Immature natural killer cell (primary cell): Measurements from ENCODE around the gene MFAP3L. TPM values are rescaled to one million over a fixed set of nuclear protein-coding genes. Genes with fewer than 3 reads are reported as not detected.
A peak's percentile ranks its signal among the peaks of the same experiment; 100 is the strongest.
"Not testable (repeated sequence)": the region's sequence is repeated elsewhere in the genome, so short reads cannot be mapped to it uniquely, and the experiment has no call there.

Source experiments
- DNase-seq, 3 donors: peaks; one replicate each; pipeline ENCODE4 v3.0.0; 2022; ENCODE audit warnings: mixed read lengths in 1 of 3
- H3K27ac Mint-ChIP-seq, 6 donors: one replicate each; pipeline ENCODE4 v1.8.0; 2020; ENCODE audit warnings: mixed read lengths in 6 of 6, mild to moderate bottlenecking in 5 of 6, inconsistent platforms in 4 of 6, moderate library complexity in 3 of 6
- H3K27me3 Mint-ChIP-seq, 3 donors: one replicate each; pipeline ENCODE4 v1.8.0; 2020 to 2021; ENCODE audit warnings: low read depth in 3 of 3, mild to moderate bottlenecking in 3 of 3, mixed read lengths in 3 of 3, moderate library complexity in 3 of 3, inconsistent platforms in 1 of 3
- H3K36me3 Mint-ChIP-seq, 3 donors: one replicate each; pipeline ENCODE4 v1.8.0; 2020; ENCODE audit warnings: mixed read lengths in 3 of 3, inconsistent platforms in 2 of 3, mild to moderate bottlenecking in 2 of 3
- H3K4me1 Mint-ChIP-seq, 2 donors: one replicate each; pipeline ENCODE4 v1.8.0; 2020; ENCODE audit warnings: inconsistent platforms in 2 of 2, mild to moderate bottlenecking in 2 of 2, mixed read lengths in 2 of 2, moderate library complexity in 1 of 2
- H3K4me3 Mint-ChIP-seq, 5 donors: one replicate each; pipeline ENCODE4 v1.8.0; 2020; ENCODE audit warnings: mild to moderate bottlenecking in 5 of 5, mixed read lengths in 5 of 5, inconsistent platforms in 3 of 5, moderate library complexity in 3 of 5
- H3K9me3 Mint-ChIP-seq, 6 donors: one replicate each; pipeline ENCODE4 v1.8.0; 2020; ENCODE audit warnings: mild to moderate bottlenecking in 6 of 6, mixed read lengths in 6 of 6, inconsistent platforms in 4 of 6, moderate library complexity in 3 of 6
- polyA plus RNA-seq, 3 donors: library from polyadenylated mRNA; unstranded; fragments of 300-500 nt; fragmentation: Illumina TruSeq; gene quantifications; one replicate each; pipeline ENCODE4 v1.2.3, GENCODE V29; 2021

The MFAP3L gene
- 1 to 10 TPM in 2 of 3 donors, under 1 TPM in 1; 0.63 to 3.4 (median 2.9) TPM for polyA plus RNA-seq

DNA sequence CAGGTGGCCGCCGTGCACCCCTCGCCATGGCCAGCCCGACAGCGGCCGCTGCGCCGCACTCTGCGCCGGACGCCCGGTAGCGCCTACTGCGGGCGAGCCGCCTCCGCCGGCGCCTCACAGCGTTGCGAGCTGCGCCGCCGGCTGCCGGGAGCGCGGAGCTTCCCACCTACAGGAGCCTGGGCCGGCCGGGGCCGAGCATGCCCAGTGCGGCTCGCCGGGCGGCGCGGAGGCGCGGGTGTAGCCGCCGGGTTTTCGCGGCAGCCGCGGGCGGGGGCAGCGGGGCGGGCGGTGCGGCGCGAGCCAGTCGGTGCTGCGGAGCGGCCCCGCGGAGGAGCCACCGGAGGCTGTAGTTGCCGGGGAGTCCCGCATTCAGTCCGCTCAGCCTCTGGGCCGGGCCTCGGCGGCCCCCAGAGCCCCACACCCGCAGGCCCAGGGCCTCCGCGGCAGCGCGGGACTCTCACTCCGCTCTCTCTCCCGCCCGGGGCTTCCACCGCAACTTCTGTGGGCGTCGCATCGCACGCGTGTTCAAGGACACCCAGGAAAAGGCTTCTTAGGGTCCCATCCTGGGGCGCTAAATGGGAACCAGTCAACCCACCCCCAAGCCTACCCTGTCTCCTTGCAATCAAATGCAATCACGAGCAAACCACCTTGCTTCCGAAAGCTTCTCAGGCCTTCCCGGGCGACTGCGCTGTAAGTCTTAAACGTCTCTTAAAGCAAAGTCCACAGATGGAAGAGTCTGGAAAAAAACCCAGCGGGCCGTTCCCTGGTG is at the start of gene MFAP3L:
Gene MFAP3L, minus strand, starts transcription at position 143 of the 769 bp plus-strand sequence. CDS start 20,518 bp downstream, outside the sequence.
- H3K36me3 Mint-ChIP-seq, result no peaks in the 10 kb centered on the region
- DNase-seq, result peak; percentile 86 to 90 (median 89)
- peak within 1 kb of the TSS; percentile 91 to 94 (median 92) for H3K4me3 Mint-ChIP-seq
- peak within 1 kb of the TSS; percentile 75 to 90 (median 84) for H3K27ac Mint-ChIP-seq
- no peaks in the 10 kb centered on the region for H3K9me3 Mint-ChIP-seq
- peaks cover 14 to 20% (median 15%) of the 10 kb centered on the region in 3 donors for H3K27me3 Mint-ChIP-seq
- peaks cover 8 to 23% of the 10 kb centered on the region in 2 donors for H3K4me1 Mint-ChIP-seq

GRCh38 chr4:170071196-170071595 is 45.0 kb upstream of the MFAP3L start:
- Mint-ChIP-seq H3K27me3 (peaks cover 0 to 6% (median 0%) of the 10 kb centered on the region in 3 donors), H3K4me1 (no peaks in the 10 kb centered on the region), H3K9me3 (peaks cover 0 to 1% (median 0%) of the 10 kb centered on the region in 6 donors), H3K27ac (no peak overlapping the region), H3K36me3 (no peaks in the 10 kb centered on the region), H3K4me3 (no peak overlapping the region)
- DNase-seq, result no peak

- H3K27me3 Mint-ChIP-seq, result peaks cover 0 to 5% (median 5%) of the 10 kb centered on the region in 3 donors
- DNase-seq, result no peak
- H3K9me3 Mint-ChIP-seq, result peaks cover 0 to 1% (median 0%) of the 10 kb centered on the region in 6 donors
- no peak overlapping the region for H3K4me3 Mint-ChIP-seq
- H3K36me3 Mint-ChIP-seq, result no peaks in the 10 kb centered on the region
- H3K27ac Mint-ChIP-seq, result no peak overlapping the region
- H3K4me1 Mint-ChIP-seq, result no peaks in the 10 kb centered on the region
Measured at GRCh38 chr4:170068438-170069128, 42.4 kb upstream of the MFAP3L start.

DNA sequence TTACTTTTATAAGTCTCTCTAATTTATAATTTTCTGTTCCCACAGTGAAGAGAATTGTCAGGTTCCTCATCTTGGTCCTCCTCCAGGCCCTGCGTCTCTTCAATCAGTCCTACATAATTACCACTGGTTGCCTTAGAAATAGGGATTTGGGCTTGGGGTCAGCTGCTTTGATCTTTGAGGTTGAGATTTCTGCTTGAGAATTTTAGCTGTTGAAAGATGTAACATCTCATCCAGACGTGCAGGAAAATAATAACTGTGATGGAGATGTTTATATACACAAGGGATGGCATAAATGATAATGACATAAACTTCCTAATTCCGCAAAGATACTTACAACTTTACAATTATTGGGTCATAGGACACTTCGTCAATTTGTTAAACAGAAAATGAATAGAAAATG is 33.2 kb upstream of the MFAP3L start:
- no peaks in the 10 kb centered on the region for H3K4me1 Mint-ChIP-seq
- no peak for DNase-seq
- H3K4me3 Mint-ChIP-seq, result no peak overlapping the region

GRCh38 chr4:170058826-170059225 is 32.6 kb upstream of the MFAP3L start:
- no peak overlapping the region for H3K4me3 Mint-ChIP-seq
- H3K9me3 Mint-ChIP-seq, result no peaks in the 10 kb centered on the region
- no peak for DNase-seq
- H3K27ac Mint-ChIP-seq, result no peak overlapping the region
- no peaks in the 10 kb centered on the region for H3K4me1 Mint-ChIP-seq
- H3K27me3 Mint-ChIP-seq, result peaks cover 0 to 4% (median 0%) of the 10 kb centered on the region in 3 donors
- H3K36me3 Mint-ChIP-seq, result no peaks in the 10 kb centered on the region

More for the DNA sequence above, 33.2 kb upstream of the MFAP3L start:
- peaks cover 0 to 4% (median 0%) of the 10 kb centered on the region in 3 donors for H3K27me3 Mint-ChIP-seq
- H3K36me3 Mint-ChIP-seq, result no peaks in the 10 kb centered on the region
- H3K9me3 Mint-ChIP-seq, result no peaks in the 10 kb centered on the region
- H3K27ac Mint-ChIP-seq, result no peak overlapping the region

DNA sequence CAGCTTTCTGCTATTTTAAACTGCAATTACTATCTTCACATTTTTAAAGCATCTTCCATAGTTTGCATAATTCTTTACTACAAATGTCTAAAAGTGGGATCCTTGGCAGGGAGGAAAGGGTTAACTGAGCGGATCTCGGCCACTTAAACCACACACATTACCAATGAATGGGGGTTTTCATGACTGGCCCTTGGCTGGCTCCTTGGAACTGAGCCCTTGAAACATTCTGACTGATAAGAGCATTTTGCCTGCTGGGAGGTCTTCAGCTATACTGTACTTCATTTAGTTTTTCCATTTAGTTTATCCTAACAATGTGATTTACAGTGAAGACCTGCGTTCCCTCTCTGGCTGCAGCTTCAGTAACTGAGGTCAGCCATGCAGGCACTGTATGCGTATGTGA is 31.7 kb upstream of the MFAP3L start:
- Mint-ChIP-seq H3K27me3 (peaks cover 0 to 3% (median 2%) of the 10 kb centered on the region in 3 donors), H3K4me3 (no peak overlapping the region), H3K9me3 (no peaks in the 10 kb centered on the region), H3K4me1 (no peaks in the 10 kb centered on the region), H3K27ac (no peak overlapping the region), H3K36me3 (no peaks in the 10 kb centered on the region)
- DNase-seq, result no peak

GRCh38 chr4:170052919-170053318 is 26.7 kb upstream of the MFAP3L start:
- H3K9me3 Mint-ChIP-seq, result no peaks in the 10 kb centered on the region
- H3K27me3 Mint-ChIP-seq, result peaks cover 0 to 7% (median 4%) of the 10 kb centered on the region in 3 donors
- no peaks in the 10 kb centered on the region for H3K4me1 Mint-ChIP-seq
- DNase-seq, result no peak
- no peak overlapping the region for H3K27ac Mint-ChIP-seq
- H3K4me3 Mint-ChIP-seq, result no peak overlapping the region
- no peaks in the 10 kb centered on the region for H3K36me3 Mint-ChIP-seq

GRCh38 chr4:170051402-170051801 is 25.2 kb upstream of the MFAP3L start:
- Mint-ChIP-seq H3K4me3 (no peak overlapping the region), H3K9me3 (no peaks in the 10 kb centered on the region), H3K27me3 (peaks cover 0 to 7% (median 4%) of the 10 kb centered on the region in 3 donors), H3K36me3 (no peaks in the 10 kb centered on the region), H3K27ac (no peak overlapping the region), H3K4me1 (no peaks in the 10 kb centered on the region)
- no peak for DNase-seq

- Mint-ChIP-seq H3K4me1 (no peaks in the 10 kb centered on the region), H3K27me3 (peaks cover 0 to 7% (median 4%) of the 10 kb centered on the region in 3 donors), H3K36me3 (no peaks in the 10 kb centered on the region), H3K4me3 (no peak overlapping the region), H3K9me3 (no peaks in the 10 kb centered on the region), H3K27ac (no peak overlapping the region)
- no peak for DNase-seq
Measured at GRCh38 chr4:170049766-170050165, 23.6 kb upstream of the MFAP3L start.

GRCh38 chr4:170047771-170048354 is 21.7 kb upstream of the MFAP3L start:
- no peak overlapping the region for H3K4me3 Mint-ChIP-seq
- peak; percentile 38 to 53 (median 51) for DNase-seq
- no peaks in the 10 kb centered on the region for H3K36me3 Mint-ChIP-seq
- H3K4me1 Mint-ChIP-seq, result no peaks in the 10 kb centered on the region
- peaks cover 3 to 7% (median 4%) of the 10 kb centered on the region in 3 donors for H3K27me3 Mint-ChIP-seq
- no peak overlapping the region for H3K27ac Mint-ChIP-seq
- no peaks in the 10 kb centered on the region for H3K9me3 Mint-ChIP-seq

- H3K27ac Mint-ChIP-seq, H3K36me3 Mint-ChIP-seq, H3K27me3 Mint-ChIP-seq, H3K9me3 Mint-ChIP-seq, H3K4me1 Mint-ChIP-seq, H3K4me3 Mint-ChIP-seq, DNase-seq: not testable (repeated sequence)
Measured at GRCh38 chr4:170046156-170046555, 20.0 kb upstream of the MFAP3L start.

DNA sequence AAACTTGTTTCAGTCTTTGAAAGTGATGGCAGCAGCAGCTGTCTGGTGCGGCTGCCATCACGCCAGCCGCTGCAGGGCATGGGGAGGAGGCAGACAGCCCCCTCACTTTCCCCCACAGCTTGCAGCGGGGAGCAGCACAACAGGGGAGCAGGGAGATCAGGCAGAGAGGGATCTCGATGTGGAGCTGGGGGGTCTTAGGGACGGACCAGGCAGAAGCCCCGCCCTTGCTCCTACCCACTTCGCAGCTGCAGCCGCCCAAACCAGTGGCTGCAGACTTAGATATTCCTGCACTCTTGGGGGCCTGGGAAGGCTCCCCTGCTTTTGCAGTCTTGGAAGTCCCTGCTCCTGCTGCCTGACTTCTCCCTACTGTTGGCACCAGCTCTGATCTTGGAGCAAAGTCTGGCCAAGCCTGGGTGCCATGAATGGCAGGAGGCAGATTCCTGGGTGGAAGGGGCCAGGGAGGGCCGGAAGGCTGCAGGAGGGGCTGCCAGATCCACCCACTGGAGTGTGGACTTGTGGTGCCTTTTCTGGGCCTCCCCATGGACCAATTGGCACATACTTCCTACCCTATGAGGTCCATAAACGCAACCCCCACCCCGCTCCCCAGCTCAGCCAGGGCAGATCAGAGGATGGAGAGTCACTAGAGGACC is 14.0 kb upstream of the MFAP3L start:
- H3K36me3 Mint-ChIP-seq, result no peaks in the 10 kb centered on the region
- peaks cover 3 to 13% (median 8%) of the 10 kb centered on the region in 3 donors for H3K27me3 Mint-ChIP-seq
- no peak overlapping the region for H3K27ac Mint-ChIP-seq
- H3K4me1 Mint-ChIP-seq, result no peaks in the 10 kb centered on the region
- H3K4me3 Mint-ChIP-seq, result no peak overlapping the region
- H3K9me3 Mint-ChIP-seq, result no peaks in the 10 kb centered on the region
- no peak for DNase-seq

GRCh38 chr4:170038769-170039168 is 12.6 kb upstream of the MFAP3L start:
- H3K27me3 Mint-ChIP-seq, result peaks cover 3 to 13% (median 8%) of the 10 kb centered on the region in 3 donors
- no peaks in the 10 kb centered on the region for H3K36me3 Mint-ChIP-seq
- H3K27ac Mint-ChIP-seq, result no peak overlapping the region
- H3K4me3 Mint-ChIP-seq, result no peak overlapping the region
- H3K9me3 Mint-ChIP-seq, result no peaks in the 10 kb centered on the region
- no peak for DNase-seq
- no peaks in the 10 kb centered on the region for H3K4me1 Mint-ChIP-seq
